Fibroblast of lung (primary cell): ENCODE results near the gene FOXJ1. TPM values are rescaled to one million over a fixed set of nuclear protein-coding genes. Genes with fewer than 3 reads are reported as not detected.

Experiments used
- DNase-seq, 2 donors: peaks; one replicate each; pipeline versions ENCODE4 v3.0.0 to v3.0.0-alpha.2; 2010; ENCODE audit warnings: low read depth in 2 of 2
- H2AFZ ChIP-seq: 2 replicates; pipeline ENCODE4 v1.5.1; 2012; ENCODE audit warnings: low read length, control low read depth, inconsistent platforms
- H3K27ac ChIP-seq: 2 replicates; pipeline ENCODE4 v1.5.1; 2011; ENCODE audit warnings: low read length, control low read depth; ENCODE audit not compliant: insufficient read depth
- H3K27me3 ChIP-seq: 2 replicates; pipeline ENCODE4 v1.5.1; 2011; ENCODE audit warnings: mild to moderate bottlenecking, low read length; ENCODE audit not compliant: control insufficient read depth, insufficient read depth
- H3K36me3 ChIP-seq: 2 replicates; pipeline ENCODE4 v1.5.1; 2011; ENCODE audit warnings: low read length; ENCODE audit not compliant: control insufficient read depth, insufficient read depth
- H3K4me1 ChIP-seq: 2 replicates; pipeline ENCODE4 v1.5.1; 2011; ENCODE audit warnings: low read length; ENCODE audit not compliant: control insufficient read depth, insufficient read depth; ENCODE audit errors: extremely low read depth
- H3K4me2 ChIP-seq: 2 replicates; pipeline ENCODE4 v1.5.1; 2011; ENCODE audit warnings: low read length, control low read depth; ENCODE audit not compliant: insufficient read depth; ENCODE audit errors: extremely low read depth
- H3K4me3 ChIP-seq, 4 experiments: fragments of 200-600 bp in 1 of 4; sonication (generic) in 1 of 4; replicated peaks in 1 of 4; 2 replicates each; pipeline ENCODE4 v1.5.1; 2011 to 2016; ENCODE audit warnings: low read length in 4 of 4, low read depth in 3 of 4, mild to moderate bottlenecking in 3 of 4, control low read depth in 2 of 4, inconsistent platforms in 1 of 4, mixed read lengths in 1 of 4; ENCODE audit not compliant: insufficient read depth in 1 of 4; ENCODE audit errors: control extremely low read depth in 1 of 4
- H3K79me2 ChIP-seq: 2 replicates; pipeline ENCODE4 v1.5.1; 2012; ENCODE audit warnings: mild to moderate bottlenecking, low read length, inconsistent platforms; ENCODE audit not compliant: control insufficient read depth, insufficient read depth
- H3K9ac ChIP-seq: 2 replicates; pipeline ENCODE4 v1.5.1; 2011; ENCODE audit warnings: mild to moderate bottlenecking, low read length, control low read depth; ENCODE audit not compliant: insufficient read depth
- H3K9me3 ChIP-seq: 2 replicates; pipeline ENCODE4 v1.5.1; 2012; ENCODE audit warnings: low read depth, low read length; ENCODE audit not compliant: control insufficient read depth, insufficient read depth
- H4K20me1 ChIP-seq: 2 replicates; pipeline ENCODE4 v1.5.1; 2011; ENCODE audit warnings: low read length; ENCODE audit not compliant: control insufficient read depth, insufficient read depth; ENCODE audit errors: extremely low read depth
- CTCF ChIP-seq, 2 donors: IDR thresholded peaks in 1 of 2; conservative IDR thresholded peaks in 1 of 2; 1 replicate in 1 of 2; 2 replicates in 1 of 2; pipeline ENCODE4 v1.5.1; 2011 to 2012; ENCODE audit warnings: low read length in 2 of 2, control low read depth in 1 of 2, inconsistent platforms in 1 of 2, low read depth in 1 of 2, mild to moderate bottlenecking in 1 of 2
- EZH2 ChIP-seq: IDR thresholded peaks from 2 replicates; pipeline ENCODE4 v1.5.1; 2012; ENCODE audit warnings: low read length, control low read depth, mild to moderate bottlenecking; ENCODE audit errors: missing control alignments
- polyA plus RNA-seq, 2 donors: library from polyadenylated mRNA; depleted of rRNA in 1 of 2; stranded (reverse) in 1 of 2; unstranded in 1 of 2; fragments of >200 nt; gene quantifications; 2 replicates each; pipeline ENCODE4 v1.2.1, GENCODE V29; 2011 to 2012; ENCODE audit warnings: missing spikeins in 1 of 2
- total RNA-seq: library from RNA; depleted of rRNA; stranded (reverse); fragments of >200 nt; gene quantifications from 2 replicates; pipeline ENCODE4 v1.2.1, GENCODE V29; 2014

Gene FOXJ1
- total and polyA plus RNA-seq, 2 donors (not counting 1 experiment from before 2014, with no cell fraction given), result not detected

GRCh38 chr17:76092526-76093413, 48.3 kb downstream of the FOXJ1 start:
- Histone ChIP-seq H3K4me1 (peaks cover 2% of the 10 kb centered on the region), H3K4me3 (no peak overlapping the region), H3K27ac (no peak overlapping the region), H3K4me2 (no peak overlapping the region), H2AFZ (no peak overlapping the region), H3K79me2 (no peaks in the 10 kb centered on the region), H3K9ac (no peak overlapping the region), H3K27me3 (no peaks in the 10 kb centered on the region), H3K36me3 (peaks cover 30% of the 10 kb centered on the region), H3K9me3 (no peaks in the 10 kb centered on the region), H4K20me1 (no peaks in the 10 kb centered on the region)
- TF ChIP-seq CTCF (conservative IDR thresholded peaks at IDR 0.05 in 1 of 2, IDR thresholded peaks at IDR 0.05 in 1 of 2; ENCODE audit: low read depth in 1 of 2, low read length in 2 of 2) (no peak), EZH2 (no peak)
- no peak for DNase-seq

- H3K27me3 ChIP-seq, result no peaks in the 10 kb centered on the region
- H3K4me1 ChIP-seq, result peaks cover 2% of the 10 kb centered on the region
- no peak overlapping the region for H3K9ac ChIP-seq
- TF ChIP-seq EZH2, result no peak
- no peak for TF ChIP-seq CTCF (conservative IDR thresholded peaks at IDR 0.05 in 1 of 2, IDR thresholded peaks at IDR 0.05 in 1 of 2; ENCODE audit: low read depth in 1 of 2, low read length in 2 of 2)
- H3K4me2 ChIP-seq, result no peak overlapping the region
- H3K36me3 ChIP-seq, result peaks cover 33% of the 10 kb centered on the region
- no peak overlapping the region for H3K27ac ChIP-seq
- no peaks in the 10 kb centered on the region for H4K20me1 ChIP-seq
- no peaks in the 10 kb centered on the region for H3K79me2 ChIP-seq
- H3K9me3 ChIP-seq, result no peaks in the 10 kb centered on the region
- H3K4me3 ChIP-seq, result no peak overlapping the region
- H2AFZ ChIP-seq, result no peak overlapping the region
- no peak for DNase-seq
Observed at GRCh38 chr17:76091526-76092286, 49.3 kb downstream of the FOXJ1 start.

- Histone ChIP-seq H3K27ac (no peak overlapping the region), H3K36me3 (peaks cover 35% of the 10 kb centered on the region), H4K20me1 (no peaks in the 10 kb centered on the region), H3K4me1 (peaks cover under 1% of the 10 kb centered on the region), H3K27me3 (no peaks in the 10 kb centered on the region), H3K9ac (no peak overlapping the region), H3K9me3 (no peaks in the 10 kb centered on the region), H3K79me2 (no peaks in the 10 kb centered on the region), H3K4me3 (no peak overlapping the region), H3K4me2 (no peak overlapping the region), H2AFZ (no peak overlapping the region)
- TF ChIP-seq CTCF (conservative IDR thresholded peaks at IDR 0.05 in 1 of 2, IDR thresholded peaks at IDR 0.05 in 1 of 2; ENCODE audit: low read depth in 1 of 2, low read length in 2 of 2), result no peak
- no peak for TF ChIP-seq EZH2
- no peak for DNase-seq
Observed at GRCh38 chr17:76090517-76091129, 50.4 kb downstream of the FOXJ1 start.
